GM21786 (cell line): ENCODE results near the gene FOXP1.

Experiments
- ATAC-seq: cut with Tn5 transposase; IDR thresholded peaks from one replicate; pipeline ENCODE4 v1.9.1; 2021; ENCODE audit not compliant: unreplicated experiment

The FOXP1 gene

DNA sequence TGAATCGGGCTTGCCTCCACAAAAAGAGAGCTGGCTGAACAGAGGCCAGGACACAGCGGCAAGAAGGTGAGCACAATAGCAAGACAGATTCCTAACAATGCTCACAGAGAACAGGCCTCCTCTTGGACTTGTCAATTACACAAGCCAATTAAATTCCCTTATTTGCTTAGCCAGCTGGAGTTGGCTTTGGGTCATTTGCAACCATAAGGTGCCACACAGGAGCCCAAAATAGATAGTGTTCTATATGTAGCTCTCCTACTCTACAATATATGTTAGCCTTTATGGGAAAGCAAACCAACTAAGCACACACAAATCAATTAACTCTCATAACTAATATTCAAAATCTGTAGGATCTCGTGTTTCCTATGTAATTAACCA, 335.6 kb downstream of the FOXP1 start:
- no peak for ATAC-seq

DNA sequence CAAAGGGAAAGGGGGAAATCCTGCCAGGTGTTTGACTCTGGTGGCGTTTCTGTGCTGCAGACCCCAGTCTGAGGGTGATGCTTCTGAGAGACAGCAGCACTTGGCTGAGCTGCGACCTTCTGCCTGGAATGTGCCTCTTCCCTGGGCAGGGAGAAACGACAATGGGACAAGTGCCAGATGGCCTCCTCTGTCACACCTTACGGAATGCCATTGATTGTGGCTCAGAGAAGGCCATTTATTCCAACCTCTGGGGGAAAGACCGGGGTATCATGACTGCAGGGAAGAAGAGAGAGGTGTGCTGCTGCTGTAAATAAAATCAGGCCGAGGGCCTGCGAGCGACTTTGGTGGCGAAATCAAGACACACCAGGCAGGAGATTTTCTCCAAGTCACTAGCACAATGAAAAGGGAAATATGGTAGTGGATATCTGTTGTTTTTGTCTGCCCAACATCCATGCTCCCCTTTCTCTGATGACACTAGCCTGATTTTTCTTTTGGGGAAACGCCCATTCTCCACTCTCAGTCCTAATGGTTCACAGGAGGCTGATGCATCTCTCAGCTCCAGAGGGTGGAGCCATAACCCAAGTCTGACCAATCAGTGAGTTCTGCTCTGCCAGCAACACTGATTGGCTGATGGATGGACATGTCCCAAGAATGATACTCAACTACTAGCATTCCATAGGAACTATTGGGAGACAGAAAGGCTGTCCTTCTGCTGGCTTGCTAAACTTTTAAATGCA, 336.1 kb downstream of the FOXP1 start:
- ATAC-seq = no peak

DNA sequence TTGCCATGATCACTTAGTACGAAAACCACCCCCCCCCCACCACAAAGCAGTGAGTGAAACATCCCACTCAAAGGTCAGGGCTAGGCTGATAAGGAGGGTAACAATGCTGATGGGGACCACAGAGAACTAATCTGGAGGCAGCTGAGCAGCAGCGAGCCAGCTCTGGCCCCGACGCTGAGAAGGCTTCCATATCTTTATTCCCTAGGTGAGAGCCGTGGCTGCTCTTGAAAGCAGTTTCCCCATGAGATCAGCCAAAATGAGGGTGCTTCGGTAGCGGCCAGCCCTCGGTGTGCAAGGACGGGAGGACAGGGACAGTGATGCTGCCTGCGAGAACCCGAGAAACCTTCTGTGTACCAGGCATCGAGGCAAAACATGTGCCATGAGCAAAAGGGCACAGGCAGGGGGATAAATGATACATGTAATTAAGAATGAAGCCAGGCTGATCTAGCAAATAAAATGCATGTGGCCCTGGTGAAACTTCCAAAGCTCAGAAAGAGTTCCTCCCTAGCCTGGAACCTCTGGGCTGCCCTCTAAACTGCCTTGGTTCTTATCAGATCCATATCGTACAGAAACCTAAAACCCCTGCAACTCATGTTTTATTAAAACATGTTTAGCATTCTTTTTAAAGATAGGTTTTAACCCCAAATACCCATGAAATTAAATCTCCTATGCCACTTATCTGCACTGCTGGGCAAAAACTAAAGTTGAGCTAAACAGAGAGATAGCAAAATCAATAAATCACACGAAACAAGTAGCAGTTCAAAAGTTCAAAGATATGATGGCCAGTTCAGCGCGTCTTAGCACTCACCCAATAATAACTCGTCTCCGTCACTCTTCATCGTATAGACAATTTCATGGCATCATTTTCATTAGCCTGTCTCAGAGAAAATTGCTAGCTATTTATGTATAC, 337.3 kb downstream of the FOXP1 start:
- no peak for ATAC-seq

- ATAC-seq = no peak
These were observed 338.6 kb downstream of the FOXP1 start for GRCh38 chr3:71244826-71245488.

GRCh38 chr3:71244153-71244825, 339.2 kb downstream of the FOXP1 start:
- ATAC-seq = no peak

DNA sequence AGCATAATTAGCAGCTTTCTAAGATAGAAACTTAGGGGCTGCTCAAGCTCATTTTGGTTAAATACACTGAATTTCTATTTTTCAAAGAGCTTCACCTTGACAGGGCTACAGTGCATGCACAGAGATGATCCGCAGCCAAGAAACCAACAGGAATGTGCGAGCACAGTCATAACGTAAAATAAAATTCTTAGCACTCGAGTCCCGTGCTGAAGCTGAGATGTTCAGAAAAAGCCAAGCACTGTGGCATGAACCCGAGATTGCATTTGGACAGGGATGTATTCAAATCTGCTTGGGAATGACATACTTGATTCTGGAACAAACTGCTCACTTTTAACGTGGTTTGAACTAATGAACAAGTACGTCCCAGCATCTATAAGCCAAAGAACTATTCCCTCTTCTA, 340.3 kb downstream of the FOXP1 start:
- ATAC-seq = no peak

GRCh38 chr3:71241981-71242560, 341.5 kb downstream of the FOXP1 start:
- no peak for ATAC-seq

DNA sequence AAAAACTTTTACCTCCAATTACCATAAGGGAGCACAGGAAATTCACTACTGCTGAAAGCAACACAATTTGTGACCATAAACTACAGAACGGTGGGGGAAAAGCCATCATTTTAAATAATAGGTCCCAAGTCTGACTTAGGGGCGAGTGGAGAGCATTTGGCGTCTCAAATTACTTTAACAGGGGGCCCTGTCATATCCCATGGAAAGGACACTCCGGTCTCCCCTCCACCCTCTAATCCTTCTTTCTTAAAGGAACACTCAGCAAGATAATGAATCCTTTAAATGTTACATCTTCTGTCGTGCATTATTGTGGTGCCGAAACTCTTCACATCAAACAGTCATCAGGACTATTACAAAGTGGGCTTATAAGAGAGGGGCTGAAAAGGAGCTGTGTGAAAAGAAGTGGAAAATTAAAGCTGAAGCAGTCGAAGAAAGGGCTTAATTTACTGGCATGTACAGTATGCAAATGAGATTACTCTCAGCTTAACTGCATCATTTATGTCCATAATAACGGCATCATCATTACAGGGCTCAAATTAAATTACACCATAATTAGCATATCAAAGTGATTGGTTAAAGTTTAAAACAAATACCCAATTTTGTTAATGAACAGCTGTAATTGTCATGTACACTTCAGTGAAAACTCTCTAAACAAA, 342.2 kb downstream of the FOXP1 start:
- no peak for ATAC-seq

GRCh38 chr3:71240034-71240433, 343.5 kb downstream of the FOXP1 start:
- no peak for ATAC-seq

- no peak for ATAC-seq
These were observed 345.2 kb downstream of the FOXP1 start for GRCh38 chr3:71238355-71238757.

GRCh38 chr3:71237672-71238071, 345.9 kb downstream of the FOXP1 start:
- no peak for ATAC-seq

GRCh38 chr3:71235846-71236245, 347.7 kb downstream of the FOXP1 start:
- ATAC-seq = no peak

GRCh38 chr3:71232895-71233294, 350.6 kb downstream of the FOXP1 start:
- ATAC-seq = no peak

- ATAC-seq = no peak
These were observed 351.3 kb downstream of the FOXP1 start for GRCh38 chr3:71232175-71232679.

DNA sequence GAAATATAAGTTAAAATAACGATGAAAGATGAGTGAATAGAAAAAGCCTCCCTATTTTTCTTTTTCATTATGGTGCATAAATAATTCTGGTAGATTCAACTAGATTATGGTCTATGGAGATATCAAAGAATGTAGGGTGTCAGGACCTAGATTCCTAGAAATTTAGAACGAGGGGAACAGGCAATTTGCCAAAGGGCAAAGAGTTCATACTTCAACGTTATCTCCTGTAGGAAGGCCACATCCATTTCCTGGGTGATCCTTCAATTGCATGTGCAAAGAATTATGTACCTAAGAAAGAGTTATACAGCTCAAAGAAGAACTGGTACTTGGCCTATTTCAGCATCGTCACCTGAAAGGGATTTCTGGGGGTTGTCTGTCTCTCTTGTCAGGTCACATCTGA, 351.8 kb downstream of the FOXP1 start:
- ATAC-seq = no peak

- ATAC-seq = no peak
These were observed 353.4 kb downstream of the FOXP1 start for GRCh38 chr3:71229905-71230657.

DNA sequence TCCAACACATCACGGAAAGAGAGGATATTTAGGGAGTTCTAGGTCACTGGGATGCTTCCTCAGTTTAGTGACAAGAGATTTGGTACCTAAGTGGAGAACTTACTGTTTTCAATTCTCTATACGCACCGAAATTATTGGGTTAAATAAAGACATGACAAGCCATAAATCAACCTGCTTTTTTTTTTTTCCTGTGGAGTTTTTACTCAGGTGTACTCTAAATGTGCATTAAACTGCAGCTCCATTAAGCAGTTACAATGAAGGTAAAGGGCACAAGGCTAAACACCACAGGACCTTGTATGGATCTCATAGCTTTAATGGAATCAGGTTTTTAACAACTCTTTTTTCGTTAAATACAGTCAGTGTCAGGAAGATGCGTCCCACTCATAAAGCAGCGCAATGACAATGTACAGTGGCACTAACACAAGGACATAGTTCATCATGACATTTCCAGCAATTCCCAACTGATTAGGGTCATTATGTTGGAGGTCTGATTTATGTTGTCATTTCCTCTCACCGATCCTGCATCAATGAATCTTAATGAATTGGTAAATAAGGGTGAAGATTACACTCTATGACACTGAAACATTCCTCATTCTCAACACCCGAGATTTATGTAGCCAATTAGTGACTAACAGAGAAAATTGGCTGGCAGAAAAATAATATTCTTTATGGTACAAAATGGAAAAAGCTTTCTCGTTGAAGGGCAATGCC, 355.2 kb downstream of the FOXP1 start:
- no peak for ATAC-seq

- ATAC-seq = no peak
These were observed 356.3 kb downstream of the FOXP1 start for GRCh38 chr3:71227270-71227661.
